ENCODE data around the gene SGIP1.

The SGIP1 gene

DNA sequence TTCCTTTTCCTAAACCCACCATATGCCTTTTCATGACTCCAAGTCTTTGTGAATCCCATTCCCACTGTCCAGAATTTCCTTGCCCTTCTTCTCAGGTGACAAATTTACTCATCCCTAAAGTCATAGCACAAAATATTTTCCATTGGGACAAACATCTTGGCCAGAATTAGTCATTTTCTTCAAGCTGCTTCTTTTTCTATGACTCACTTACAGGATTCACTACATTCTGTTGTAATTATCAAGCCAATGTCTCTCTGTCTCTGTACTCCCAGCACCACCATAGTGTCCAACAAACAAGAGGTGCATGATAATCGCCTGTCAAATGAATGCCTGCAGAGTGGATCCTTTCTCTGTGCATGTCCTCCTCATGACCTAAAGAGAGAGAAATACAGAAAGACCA is 37.8 kb downstream of the SGIP1 start:
- Mint-ChIP-seq H3K4me3 (no peak overlapping the region), H3K36me3 (ENCODE audit: low read depth) (peaks cover 5% of the 10 kb centered on the region), H3K9me3 (peaks cover 10% of the 10 kb centered on the region), H3K4me1 (peaks cover 11% of the 10 kb centered on the region), H3K27ac (no peak overlapping the region), H3K27me3 (ENCODE audit: low read depth) (no peaks in the 10 kb centered on the region)
- TF ChIP-seq, protein P1, sequence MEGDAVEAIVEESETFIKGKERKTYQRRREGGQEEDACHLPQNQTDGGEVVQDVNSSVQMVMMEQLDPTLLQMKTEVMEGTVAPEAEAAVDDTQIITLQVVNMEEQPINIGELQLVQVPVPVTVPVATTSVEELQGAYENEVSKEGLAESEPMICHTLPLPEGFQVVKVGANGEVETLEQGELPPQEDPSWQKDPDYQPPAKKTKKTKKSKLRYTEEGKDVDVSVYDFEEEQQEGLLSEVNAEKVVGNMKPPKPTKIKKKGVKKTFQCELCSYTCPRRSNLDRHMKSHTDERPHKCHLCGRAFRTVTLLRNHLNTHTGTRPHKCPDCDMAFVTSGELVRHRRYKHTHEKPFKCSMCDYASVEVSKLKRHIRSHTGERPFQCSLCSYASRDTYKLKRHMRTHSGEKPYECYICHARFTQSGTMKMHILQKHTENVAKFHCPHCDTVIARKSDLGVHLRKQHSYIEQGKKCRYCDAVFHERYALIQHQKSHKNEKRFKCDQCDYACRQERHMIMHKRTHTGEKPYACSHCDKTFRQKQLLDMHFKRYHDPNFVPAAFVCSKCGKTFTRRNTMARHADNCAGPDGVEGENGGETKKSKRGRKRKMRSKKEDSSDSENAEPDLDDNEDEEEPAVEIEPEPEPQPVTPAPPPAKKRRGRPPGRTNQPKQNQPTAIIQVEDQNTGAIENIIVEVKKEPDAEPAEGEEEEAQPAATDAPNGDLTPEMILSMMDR (IDR thresholded peaks at IDR 0.05; ENCODE audit: unreplicated experiment in 3 of 3) = no peak

DNA sequence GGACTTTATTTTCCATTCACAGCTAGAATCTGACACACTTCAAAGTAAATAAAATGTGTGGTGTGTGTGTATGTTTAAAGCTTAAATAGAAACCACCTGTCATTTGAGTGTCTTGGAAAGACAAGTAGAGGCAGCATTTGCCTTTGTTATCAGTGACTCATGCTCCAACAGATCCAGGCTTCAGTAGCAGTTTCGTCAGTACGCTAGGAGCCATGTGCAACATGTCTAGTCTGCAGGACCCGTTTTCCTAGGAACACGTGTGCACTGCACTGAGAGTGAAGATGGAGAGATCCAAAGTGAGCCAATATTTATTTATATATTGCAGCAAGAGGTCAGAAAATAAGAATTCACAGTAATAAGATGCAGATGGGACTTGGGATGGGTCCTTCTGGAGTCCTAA is 41.8 kb downstream of the SGIP1 start:
- H3K27me3 Mint-ChIP-seq (ENCODE audit: low read depth) = no peaks in the 10 kb centered on the region
- H3K9me3 Mint-ChIP-seq = no peaks in the 10 kb centered on the region
- TF ChIP-seq, protein P1 (IDR thresholded peaks at IDR 0.05; ENCODE audit: unreplicated experiment in 3 of 3) = no peak
- H3K36me3 Mint-ChIP-seq (ENCODE audit: low read depth) = no peaks in the 10 kb centered on the region
- H3K4me3 Mint-ChIP-seq = peak overlapping the region in 1 of 3 experiments; percentile 29
- peak overlapping the region in 2 of 3 experiments; percentile 13 to 39 for H3K27ac Mint-ChIP-seq
- peaks cover 19% of the 10 kb centered on the region for H3K4me1 Mint-ChIP-seq

DNA sequence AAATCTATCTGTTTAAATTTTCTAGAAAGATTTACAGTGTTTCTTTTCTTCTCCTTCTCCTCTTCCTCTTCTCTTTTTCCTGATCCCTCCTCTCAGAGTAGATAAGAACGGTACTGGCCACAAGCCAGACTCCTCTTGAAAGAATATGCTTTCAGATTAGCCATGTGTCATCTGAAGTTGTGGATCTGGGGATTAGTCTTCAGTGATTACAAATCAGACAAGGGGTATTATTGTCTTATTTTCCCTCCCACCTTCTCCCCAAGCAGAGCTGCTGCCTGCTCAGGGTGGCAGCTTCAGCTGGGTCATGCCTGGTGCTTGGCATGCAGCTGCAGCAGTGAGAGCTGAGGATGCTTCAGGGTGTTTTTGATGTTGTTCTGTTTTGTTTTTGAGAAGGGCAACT is 42.7 kb downstream of the SGIP1 start:
- Mint-ChIP-seq H3K9me3 (no peaks in the 10 kb centered on the region), H3K4me3 (peak overlapping the region in 1 of 3 experiments; percentile 10), H3K36me3 (ENCODE audit: low read depth) (no peaks in the 10 kb centered on the region), H3K4me1 (peaks cover 19% of the 10 kb centered on the region), H3K27ac (peak overlapping the region in 1 of 3 experiments; percentile 14), H3K27me3 (ENCODE audit: low read depth) (no peaks in the 10 kb centered on the region)
- TF ChIP-seq, protein P1 (IDR thresholded peaks at IDR 0.05; ENCODE audit: unreplicated experiment in 3 of 3) = no peak

DNA sequence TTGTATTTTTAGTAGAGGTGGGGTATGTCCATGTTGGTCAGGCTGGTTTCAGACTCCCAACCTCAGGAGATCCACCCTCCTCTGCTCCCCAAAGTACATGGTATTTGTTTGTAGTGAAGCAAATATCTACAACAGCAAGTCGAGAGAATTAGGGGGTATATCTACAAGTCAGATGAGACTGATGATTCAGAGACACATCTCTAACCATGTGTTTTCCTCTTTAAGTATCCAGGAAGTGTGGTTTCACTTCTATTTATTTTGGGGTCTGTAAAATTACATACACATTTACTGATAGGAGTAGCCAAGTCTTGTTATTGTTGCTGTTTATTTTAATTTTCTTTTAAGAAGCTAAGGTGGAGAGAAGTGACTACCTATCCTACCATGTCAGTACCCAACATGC is 44.9 kb downstream of the SGIP1 start:
- TF ChIP-seq, protein P1 (IDR thresholded peaks at IDR 0.05; ENCODE audit: unreplicated experiment in 3 of 3) = no peak
- H3K27ac Mint-ChIP-seq = no peak overlapping the region

DNA sequence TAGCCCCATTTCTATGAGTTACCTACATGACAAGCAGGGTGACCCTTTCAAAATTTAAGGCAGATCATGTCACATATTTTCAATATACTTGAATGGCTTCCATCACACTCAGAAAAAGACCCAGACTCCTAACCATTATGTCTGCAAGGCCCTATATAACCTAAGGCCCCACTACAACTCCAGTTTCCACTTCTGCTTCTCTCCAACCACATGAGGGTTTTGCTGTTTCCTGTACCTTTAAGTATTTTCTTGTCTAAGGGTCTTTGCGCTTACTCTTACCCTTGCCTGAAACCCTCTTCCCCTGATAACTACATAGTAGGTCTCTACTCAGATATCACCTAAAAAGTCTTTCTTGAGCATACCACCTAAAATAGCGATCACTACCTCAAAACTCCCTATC is 46.1 kb downstream of the SGIP1 start:
- Mint-ChIP-seq H3K9me3 (no peaks in the 10 kb centered on the region), H3K27ac (no peak overlapping the region), H3K36me3 (ENCODE audit: low read depth) (no peaks in the 10 kb centered on the region), H3K4me3 (no peak overlapping the region), H3K4me1 (peaks cover 21% of the 10 kb centered on the region), H3K27me3 (ENCODE audit: low read depth) (no peaks in the 10 kb centered on the region)
- TF ChIP-seq, protein P1 (IDR thresholded peaks at IDR 0.05; ENCODE audit: unreplicated experiment in 3 of 3) = no peak

More for the DNA sequence above, 44.9 kb downstream of the SGIP1 start:
- H3K27me3 Mint-ChIP-seq (ENCODE audit: low read depth) = no peaks in the 10 kb centered on the region
- H3K4me3 Mint-ChIP-seq = no peak overlapping the region
- H3K9me3 Mint-ChIP-seq = no peaks in the 10 kb centered on the region
- peaks cover 19% of the 10 kb centered on the region for H3K4me1 Mint-ChIP-seq
- H3K36me3 Mint-ChIP-seq (ENCODE audit: low read depth) = no peaks in the 10 kb centered on the region

DNA sequence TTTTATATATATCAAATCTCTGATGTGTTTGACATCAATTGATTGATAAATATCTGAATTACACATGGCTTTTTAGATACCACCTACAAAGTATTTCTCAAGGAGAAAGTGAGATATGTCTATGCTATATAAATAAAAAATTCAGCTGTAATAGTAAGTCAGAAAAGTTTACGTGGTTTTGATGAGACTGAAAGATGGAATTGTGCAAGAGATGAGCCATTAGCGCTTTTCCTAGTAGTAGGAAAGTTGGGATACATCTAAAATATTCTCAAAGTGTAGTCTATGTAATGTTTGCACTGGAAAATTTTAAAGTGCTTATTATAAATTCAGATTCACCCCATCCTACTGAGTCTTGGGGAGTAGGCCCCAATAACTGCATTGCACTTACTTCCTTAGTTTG is 49.1 kb downstream of the SGIP1 start:
- no peak overlapping the region for H3K27ac Mint-ChIP-seq
- TF ChIP-seq, protein P1 (IDR thresholded peaks at IDR 0.05; ENCODE audit: unreplicated experiment in 3 of 3) = no peak
- H3K4me3 Mint-ChIP-seq = no peak overlapping the region
- H3K9me3 Mint-ChIP-seq = no peaks in the 10 kb centered on the region
- H3K36me3 Mint-ChIP-seq (ENCODE audit: low read depth) = no peaks in the 10 kb centered on the region
- H3K4me1 Mint-ChIP-seq = peaks cover 5% of the 10 kb centered on the region
- H3K27me3 Mint-ChIP-seq (ENCODE audit: low read depth) = no peaks in the 10 kb centered on the region
